ENCODE data around the gene CTNNBL1.

Gene CTNNBL1

DNA sequence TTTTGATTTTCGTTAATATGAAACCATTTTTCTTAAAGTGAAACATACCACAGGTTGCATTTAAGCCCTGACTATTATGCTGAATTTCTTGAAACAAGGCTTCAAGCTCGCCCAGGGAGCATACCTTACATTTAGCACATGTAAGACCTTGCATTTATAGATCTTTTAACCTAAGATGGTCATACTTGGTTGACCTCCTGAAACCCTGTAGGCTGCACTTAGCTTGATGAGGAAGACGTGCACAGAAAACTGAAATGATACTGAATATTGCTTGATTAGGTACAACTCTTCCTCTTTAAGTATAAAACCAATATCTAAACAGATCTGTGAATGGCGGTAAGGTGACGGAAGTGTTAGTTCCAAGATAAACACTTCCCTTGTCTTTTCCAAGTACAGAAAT, 82.2 kb downstream of the CTNNBL1 start:
- no peak for DNase-seq (ENCODE audit: low read depth in 2 of 2)

DNA sequence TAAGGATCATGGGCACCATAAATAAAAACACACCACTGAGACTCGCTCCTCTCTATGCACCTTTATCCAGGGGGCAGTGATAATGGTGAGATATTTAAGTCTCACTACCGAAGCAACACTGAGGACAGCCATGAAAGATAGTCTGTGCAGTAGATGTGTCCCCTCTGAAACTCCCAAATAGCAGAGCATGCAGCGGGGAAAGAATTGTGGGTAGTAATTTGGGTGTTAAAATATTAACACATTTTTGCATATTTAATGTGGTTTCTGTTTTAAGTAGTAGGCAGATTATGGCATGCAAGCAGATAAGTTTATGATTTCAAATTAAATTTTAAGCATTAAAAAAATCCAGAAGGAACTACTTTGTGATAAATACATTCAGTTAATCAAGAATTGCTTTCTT, 82.7 kb downstream of the CTNNBL1 start:
- DNase-seq (ENCODE audit: low read depth in 2 of 2) = no peak

DNA sequence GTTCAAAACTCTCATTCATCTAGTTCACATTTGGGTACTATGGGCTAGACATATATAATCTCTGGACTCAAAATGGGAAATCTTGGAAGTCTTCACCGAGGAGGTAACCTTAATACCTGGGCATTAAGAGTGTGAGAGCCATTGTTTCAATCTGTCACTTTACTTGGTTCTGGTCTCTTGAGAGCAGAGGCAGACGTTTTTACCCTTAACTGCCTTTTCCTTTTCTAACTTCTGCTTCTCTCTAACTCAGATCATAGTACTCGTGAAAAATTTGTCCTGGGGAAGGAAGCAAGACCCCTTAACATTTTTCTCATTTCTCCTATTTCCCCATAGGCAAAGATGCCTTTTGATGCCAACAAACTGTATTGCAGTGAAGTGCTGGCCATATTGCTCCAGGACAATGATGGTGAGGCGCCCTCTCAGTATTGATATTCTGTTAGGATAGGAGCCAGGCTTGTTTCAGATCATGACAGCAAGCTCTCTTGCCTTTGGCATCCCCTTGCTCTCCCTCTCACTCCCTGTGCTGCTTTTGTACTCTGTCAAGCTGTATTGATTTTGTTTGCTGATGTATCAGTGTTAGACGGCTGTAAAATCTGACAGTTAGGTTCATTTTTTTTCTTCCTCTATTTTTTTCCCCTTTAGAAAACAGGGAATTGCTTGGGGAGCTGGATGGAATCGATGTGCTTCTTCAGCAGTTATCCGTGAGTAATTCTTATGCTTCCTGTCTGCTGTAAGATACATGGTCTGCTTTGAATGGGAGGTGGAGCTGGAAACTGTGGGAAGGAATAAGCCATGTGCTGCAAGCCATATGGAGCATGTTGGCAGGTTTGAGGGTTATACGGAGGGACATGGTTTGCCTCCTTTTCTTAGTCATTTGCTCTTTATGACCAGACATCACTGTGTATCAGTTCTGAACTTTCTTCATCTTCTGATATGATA, 83.5 kb downstream of the CTNNBL1 start:
- no peak for DNase-seq (ENCODE audit: low read depth in 2 of 2)

DNA sequence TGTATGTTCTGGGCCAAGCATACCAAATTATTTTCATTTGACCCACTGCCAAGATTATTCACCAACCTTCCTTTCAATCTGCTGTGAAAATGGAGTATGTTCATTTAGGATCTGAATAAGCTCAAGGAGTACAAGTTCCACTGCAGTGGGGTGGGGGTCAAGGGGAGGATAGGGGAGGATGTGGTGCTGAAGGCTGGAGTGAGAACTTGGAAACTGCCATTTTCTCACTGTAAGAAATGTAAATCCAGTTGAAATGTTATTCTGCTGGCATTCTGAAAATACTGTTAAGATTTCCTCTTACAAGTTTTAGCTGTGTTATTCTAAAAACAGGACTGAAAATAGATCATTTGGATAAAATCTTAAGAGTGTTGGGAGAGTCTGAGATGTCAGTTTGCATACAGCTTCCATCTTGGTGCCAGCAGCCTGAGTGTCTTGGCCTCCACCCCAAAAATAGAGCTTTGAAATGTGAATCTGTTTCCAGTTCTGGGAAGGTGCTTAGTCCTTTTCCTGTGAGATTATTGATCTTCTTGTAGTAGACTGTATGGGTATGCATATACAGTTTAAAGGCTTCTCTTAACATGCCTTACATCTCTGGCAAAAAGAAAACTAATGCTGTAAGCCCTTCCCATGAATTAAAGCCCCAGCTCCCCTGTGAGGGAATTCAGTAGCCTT, 84.3 kb downstream of the CTNNBL1 start:
- no peak for DNase-seq (ENCODE audit: low read depth in 2 of 2)

DNA sequence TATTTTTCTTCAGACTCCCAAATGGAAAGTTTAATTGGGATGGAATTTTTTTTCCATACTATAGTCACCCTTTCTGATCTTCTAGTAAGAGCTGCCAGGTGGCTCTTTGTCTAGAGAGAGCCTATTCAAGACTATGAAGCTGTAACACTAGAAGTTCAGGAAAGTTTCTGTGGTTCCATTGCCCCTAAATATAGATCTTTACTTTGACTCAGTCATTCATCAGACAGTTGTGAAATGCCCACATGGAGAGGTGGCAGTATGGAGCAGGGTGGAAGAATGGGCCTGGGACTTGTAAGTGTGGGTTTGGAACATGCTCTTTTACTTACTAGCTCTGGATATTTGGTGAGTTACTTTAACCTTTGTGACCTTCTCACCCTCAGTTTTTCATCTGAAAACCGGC, 87.8 kb downstream of the CTNNBL1 start:
- DNase-seq (ENCODE audit: low read depth in 2 of 2) = no peak

DNA sequence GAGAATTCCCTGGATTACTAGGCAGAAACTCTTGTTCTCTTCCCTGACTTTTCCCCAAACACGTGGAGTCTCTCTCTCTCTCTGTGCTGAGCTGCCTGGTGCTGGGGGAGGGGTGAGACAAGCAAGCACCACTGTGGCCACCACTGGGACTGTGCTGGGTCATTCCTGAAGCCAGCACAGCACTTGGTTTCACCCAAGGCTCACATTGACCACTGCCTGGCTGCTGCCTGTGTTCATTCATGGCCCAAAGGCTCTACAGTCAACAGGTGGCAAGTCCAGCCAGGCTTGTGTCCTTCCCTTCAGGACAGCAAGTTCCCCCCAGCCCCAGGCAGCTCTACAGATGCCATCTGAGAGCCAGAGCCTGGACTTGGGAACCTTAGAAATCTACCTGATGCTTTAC, 92.2 kb downstream of the CTNNBL1 start:
- DNase-seq (ENCODE audit: low read depth in 2 of 2) = no peak

DNA sequence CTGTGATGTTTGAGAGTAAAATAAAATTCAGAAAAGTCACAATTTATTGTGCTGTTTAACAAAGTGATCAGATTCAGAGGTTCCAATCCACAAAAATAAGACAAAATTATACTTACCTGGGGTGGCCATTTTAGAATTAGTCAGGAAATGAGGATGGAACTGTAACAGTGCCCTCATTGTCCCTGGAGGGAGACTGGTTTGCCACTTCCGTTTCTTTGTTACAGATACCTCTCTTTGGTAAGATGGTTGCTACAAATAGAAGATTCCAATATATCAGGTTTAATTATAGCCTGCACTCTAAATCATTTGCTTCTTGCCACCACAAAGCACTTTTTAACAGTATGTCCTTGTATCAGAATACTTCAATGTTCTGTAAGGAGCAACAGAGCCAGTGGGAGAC, 95.6 kb downstream of the CTNNBL1 start:
- DNase-seq (ENCODE audit: low read depth in 2 of 2) = no peak

DNA sequence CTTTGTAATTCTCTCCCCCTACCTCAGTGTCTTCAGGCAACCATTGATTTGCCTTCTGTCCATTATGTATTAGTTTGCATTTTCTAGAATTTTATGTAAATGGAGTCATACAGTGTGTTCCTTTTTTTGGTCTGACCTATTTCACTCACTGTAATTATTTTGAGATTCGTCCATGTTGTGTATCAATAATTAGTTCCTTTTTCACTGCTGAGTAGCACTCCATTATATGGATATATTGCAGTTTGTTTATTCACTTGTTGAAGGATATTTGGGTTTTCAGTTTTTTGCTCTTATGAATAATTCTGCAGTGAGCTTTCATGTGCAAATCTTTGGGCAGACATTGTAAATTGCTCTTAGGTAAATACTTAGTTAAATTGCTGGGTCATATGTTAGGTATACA, 97.1 kb downstream of the CTNNBL1 start:
- no peak for DNase-seq (ENCODE audit: low read depth in 2 of 2)

DNA sequence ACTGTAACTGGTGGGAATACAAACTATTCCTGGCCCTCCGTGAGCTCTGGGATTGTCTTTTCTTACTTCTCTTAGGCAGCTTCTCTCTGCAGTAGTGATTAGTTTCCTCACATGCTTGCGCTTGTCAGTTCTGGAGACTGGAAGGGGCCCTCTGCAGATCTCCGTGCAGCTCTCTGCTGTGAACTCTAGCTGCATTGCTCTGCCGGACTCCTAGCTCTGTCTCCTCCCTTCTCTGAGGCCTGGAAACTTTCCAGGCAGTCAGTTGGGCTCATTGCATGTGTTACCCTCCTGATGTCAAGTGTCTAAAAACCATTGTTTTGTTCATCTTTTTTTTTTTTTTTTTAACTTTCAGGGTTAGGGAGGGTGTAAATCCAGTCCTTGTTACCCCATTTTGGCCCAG, 102.3 kb downstream of the CTNNBL1 start:
- no peak for DNase-seq (ENCODE audit: low read depth in 2 of 2)

DNA sequence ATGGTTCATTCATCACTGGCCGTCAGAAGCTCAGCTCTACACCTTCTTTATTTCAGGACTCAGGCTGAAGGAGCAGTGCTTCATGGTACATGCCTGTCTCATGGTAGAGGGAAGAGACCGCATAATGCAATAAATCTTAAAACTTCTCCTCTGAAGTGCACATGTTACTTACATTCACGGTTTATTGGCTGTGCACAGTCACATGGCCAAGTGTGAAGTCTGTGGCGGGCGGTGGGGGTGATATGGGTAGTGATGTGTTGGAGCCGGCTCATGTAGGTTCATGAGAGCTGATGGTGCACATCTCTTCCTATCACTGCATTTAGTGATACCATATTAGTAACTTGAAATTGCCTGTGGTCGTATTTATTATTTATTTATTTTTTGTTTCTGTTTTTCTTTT, 102.9 kb downstream of the CTNNBL1 start:
- DNase-seq (ENCODE audit: low read depth in 2 of 2) = no peak

DNA sequence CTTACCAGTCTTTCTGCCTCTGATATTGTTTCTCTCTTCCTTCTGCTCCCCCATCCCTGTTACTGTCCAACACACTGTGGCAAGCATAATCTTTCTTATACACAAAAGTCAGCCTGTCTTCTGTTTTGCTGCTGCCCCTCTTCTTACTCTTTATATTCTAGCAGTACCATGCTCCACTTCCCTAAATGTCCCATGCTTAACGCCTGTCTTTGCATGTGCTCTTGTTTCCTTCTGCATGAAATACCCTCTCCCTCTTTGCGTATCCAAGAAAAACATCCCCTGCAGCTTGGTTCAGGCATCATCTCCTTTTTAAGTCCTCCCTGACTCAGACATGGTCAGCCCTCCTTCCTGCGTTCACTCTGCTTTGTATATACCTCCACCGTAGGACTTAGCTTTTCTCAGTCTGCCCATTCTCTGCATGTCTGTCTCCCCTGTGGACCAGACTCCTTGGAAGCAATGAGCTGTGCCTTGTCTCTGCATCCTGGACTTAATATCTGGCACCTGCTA, 103.9 kb downstream of the CTNNBL1 start:
- no peak for DNase-seq (ENCODE audit: low read depth in 2 of 2)

DNA sequence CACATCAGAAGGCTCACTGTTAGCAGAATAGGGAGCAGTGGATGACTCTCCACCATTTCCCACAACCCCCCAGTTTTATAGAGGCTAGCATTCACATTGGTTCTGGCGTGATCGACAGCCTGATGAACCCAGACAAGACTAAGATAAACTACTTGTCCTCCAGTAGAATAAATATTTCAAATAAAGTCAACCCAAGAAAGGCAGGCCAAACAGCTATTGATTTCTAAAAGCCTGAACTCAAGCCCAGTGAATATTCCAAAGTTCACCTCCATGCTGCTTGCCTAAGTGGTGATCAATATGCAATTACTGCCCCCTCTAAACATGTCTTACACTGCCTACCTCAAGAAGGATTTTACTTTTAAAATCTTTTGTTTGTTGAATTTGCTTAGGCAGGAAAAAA, 104.5 kb downstream of the CTNNBL1 start:
- DNase-seq (ENCODE audit: low read depth in 2 of 2) = no peak

DNA sequence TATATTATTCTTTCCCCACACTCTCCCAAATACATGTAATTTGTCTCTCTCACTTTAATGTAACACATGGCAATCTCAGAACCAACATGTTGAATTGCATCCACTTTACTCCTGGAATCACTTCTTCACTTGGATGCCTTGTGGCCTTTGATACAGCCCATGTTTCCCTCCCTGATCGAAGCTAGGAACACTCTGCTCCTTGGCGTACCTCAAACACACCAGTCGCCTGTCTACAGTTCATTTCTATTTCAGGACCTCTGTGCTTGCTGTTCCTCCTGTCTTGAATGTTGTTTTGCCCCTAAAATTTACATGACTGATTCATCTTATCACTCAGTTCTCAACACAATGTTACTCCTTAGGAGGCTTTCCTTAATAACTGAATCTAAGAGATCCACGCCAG, 106.8 kb downstream of the CTNNBL1 start:
- no peak for DNase-seq (ENCODE audit: low read depth in 2 of 2)

DNA sequence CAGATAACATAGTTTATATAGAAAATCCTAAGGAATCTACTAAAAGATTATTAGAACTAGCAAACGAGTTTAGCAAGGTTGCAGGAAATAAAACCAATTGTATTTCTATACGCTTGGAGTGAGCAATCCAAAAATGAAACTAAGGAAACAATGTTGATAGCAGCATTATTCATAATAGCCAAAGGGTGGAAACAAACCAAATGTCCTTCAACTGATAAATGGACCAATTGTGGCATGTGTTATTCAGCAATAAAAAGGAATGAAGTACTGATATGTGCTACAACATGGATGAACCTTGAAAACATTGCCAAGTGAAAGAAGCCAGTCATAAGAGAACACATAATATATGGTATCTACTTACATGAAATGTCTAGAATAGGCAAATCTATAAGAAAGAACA, 108.1 kb downstream of the CTNNBL1 start:
- no peak for DNase-seq (ENCODE audit: low read depth in 2 of 2)

DNA sequence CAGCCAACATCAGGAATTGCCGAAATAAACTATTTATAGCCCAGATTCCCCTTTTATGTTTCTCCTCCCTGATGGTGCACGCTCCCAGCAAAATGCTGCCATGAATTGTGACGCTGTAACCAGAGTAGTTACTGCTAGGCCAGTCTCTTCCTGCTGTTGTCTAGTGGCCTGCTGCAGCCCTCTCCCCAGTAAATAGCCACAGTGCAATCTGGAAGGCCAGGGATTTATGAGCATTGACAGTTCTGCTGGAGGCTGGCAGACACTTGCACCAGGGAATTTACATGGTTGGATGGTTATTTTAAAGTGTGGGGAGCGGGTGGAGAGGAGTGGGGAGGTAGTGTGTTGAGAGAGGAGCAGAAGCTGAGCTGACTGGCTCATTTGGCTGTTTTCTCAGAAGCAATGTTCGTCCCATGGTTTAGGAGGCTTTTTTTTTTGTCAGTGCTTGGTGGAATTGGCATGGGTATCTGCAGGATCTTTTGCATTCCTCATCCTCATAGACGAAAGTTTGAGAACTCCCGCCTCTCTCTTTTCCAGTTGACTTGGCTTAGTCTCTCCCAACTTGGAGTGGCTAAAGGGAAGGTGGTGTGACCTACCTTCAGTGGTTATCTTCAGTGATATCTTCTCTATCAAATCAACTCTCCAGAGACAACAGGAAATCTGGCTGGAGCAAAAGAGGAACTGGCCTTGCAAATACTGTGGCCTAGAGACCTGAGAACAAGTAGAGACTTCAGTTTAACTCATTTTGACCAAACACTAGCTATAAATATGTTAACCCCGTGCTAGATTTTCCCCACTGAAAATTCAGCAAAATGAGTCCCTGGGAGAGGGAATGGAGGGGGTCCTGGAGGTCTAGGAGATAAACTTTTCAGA, 109.8 kb downstream of the CTNNBL1 start:
- DNase-seq (ENCODE audit: low read depth in 2 of 2) = no peak

DNA sequence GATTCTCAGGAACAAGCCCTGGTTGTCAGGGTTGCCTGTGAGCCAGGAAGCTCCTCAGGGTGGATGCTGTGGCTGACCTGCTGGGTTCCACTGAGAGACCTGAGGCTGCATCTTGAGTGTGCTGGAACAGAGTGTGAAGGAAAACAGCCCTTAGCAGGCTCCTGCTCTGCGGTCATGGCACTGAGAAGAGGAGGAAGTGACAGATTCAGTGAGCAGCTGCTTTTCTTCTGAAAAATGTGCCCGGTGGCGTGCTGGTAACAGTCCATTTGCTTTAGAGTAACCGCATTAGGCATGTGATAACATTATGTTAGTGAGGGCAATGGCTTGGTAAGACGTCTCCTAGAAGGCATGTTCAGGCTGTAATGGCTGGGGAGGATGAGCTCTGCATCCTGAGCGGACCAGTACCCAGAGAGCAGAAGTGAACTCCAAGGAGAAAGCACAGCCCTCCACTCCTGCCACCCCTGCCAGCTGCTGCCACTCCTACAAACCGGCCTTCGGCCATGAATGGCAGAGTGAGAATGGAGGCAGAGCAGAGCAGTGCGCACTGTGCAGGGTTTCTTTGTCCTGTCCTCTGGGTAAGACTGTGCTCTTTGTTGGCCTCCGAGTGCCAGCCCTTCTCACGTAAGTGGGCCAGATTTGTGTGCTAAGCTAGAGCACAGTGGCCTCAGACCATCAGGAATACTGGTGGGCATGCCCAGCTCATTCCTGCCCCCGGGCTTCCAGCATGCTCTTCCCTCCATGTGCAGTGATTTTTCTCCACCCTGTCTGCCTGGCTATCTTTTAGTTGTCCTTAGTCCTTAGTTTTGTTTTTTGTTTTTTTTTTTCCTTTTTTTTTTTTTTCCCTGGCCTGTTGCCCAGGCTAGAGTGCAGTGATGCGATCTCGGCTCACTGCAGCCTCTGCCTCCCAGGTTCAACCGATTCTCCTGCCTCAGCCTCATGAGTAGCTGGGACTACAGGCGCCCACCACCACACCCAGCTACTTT, 111.0 kb downstream of the CTNNBL1 start:
- no peak for DNase-seq (ENCODE audit: low read depth in 2 of 2)

DNA sequence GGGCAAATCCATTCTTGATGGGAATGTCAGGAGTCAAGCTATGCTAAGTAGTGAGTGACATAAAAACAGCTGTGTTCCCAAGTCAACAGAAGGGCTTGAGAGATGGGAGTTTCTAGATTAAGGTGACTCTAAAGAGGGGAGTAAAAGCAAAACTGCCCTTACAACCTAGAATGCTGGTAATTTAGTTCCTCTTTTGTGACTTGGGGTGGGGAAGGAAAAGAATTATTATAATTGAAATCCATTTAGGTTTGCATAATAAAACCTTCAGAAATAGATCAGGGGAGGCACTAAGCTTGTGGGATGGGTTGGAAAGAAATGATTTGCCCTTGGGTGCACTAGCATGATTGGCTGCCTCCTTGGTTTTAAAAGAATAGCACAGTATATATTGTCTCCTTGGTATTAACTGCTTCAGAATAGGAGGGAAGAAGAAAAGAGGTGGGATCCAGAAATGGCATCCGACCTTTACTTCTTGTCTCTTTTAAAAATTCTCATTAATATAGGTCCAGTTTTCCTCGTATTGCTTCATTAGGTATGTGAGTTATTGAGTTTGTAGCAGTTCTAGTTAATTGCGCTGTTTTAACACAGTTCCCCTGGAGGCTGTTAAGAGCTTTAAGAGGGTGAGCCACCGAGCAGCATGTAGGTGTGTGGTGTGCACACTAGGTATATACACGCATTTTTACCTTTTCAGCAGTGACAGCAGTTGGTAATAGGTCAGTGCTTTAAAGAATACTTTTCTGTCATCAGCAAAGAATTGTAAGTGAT, 113.8 kb downstream of the CTNNBL1 start:
- DNase-seq (ENCODE audit: low read depth in 2 of 2) = no peak

DNA sequence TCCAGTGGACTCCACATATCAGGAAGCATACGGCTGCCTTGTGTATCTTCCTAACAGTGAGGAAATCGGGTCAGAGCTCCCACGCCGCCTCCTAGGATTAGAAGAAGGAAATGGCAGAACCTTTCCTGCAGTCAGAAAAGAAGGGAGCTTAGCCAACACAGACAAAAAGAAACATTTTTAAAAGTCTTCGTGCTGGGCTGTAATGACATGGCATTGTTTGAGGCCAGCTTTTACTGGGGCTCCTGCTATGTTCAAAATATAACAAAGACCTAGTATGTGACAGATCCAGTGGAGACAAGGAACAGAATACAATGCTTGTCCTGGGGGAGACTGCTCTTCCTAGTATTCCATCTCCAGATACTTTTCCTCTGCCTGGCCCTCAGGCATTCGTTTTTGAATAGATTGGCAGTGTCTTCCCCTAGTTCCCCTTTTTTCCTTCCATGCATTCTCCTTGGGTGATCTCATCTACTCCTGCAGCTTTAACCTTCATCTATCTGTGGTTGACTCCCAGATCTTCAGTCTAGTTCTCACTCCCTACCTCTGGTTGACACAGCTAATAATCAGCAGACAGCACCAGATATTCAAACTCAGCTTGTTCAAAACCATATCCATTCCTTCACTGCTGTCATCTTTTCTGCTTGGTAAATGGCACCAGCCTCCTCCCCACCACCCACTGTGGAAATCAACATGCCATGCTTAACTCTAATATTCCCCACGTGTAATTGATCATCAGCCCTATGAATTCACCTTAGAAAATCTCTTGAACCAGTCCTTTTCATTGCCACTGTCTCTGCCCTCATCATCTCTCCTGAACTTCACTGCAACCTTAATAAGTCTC, 114.6 kb downstream of the CTNNBL1 start:
- DNase-seq (ENCODE audit: low read depth in 2 of 2) = no peak

DNA sequence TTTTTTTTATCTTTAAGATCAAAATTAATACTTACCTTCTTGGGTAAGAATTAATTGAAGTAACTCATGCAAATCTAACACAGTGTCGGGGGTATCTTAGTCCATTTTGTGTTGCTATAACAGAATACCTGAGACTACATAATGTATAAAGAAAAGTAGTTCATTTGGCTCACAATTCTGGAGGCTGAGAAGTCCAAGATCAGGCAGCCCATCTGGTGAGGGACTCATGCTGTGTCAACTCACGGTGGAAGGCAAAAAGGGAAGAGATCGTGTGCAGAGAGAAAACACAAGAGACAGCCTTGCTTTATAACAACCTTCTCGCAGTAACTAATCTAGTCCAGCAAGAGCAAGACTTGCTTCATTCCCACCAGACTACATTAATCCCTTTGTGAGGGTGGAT, 116.2 kb downstream of the CTNNBL1 start:
- DNase-seq (ENCODE audit: low read depth in 2 of 2) = no peak

All from stimulated activated CD4-positive, alpha-beta T cell treated with anti-CD3 and anti-CD28 coated beads, Interleukin-12 subunit alpha, Interleukin-12 subunit beta, amount 100 ng/mL, for 24 hours (primary cell).